ENCODE data around the gene TRABD2B.
A peak's percentile ranks its signal among the peaks of the same experiment; 100 is the strongest.

TRABD2B gene

GRCh38 chr1:47997289-47998200 is at the start of gene TRABD2B:
Gene TRABD2B (minus strand): TSS chr1:47997385.
- peak; percentile 38 for DNase-seq

- no peak for DNase-seq
These were observed 47.1 kb upstream of the TRABD2B start for GRCh38 chr1:48044311-48044710.

GRCh38 chr1:48043622-48044021 is 46.4 kb upstream of the TRABD2B start:
- DNase-seq: no peak

GRCh38 chr1:48040154-48040553 is 43.0 kb upstream of the TRABD2B start:
- DNase-seq: no peak

- DNase-seq: no peak
These were observed 42.2 kb upstream of the TRABD2B start for GRCh38 chr1:48039088-48040054.

- DNase-seq: no peak
These were observed 41.1 kb upstream of the TRABD2B start for GRCh38 chr1:48038270-48038767.

- no peak for DNase-seq
These were observed 39.6 kb upstream of the TRABD2B start for GRCh38 chr1:48036710-48037355.

GRCh38 chr1:48035371-48036141 is 38.4 kb upstream of the TRABD2B start:
- DNase-seq: no peak

- DNase-seq: no peak
These were observed 36.4 kb upstream of the TRABD2B start for GRCh38 chr1:48033495-48034045.

GRCh38 chr1:48031676-48032075 is 34.5 kb upstream of the TRABD2B start:
- DNase-seq: no peak

- DNase-seq: no peak
These were observed 33.6 kb upstream of the TRABD2B start for GRCh38 chr1:48030696-48031365.

GRCh38 chr1:48030211-48030610 is 33.0 kb upstream of the TRABD2B start:
- DNase-seq: no peak

GRCh38 chr1:48028218-48029069 is 31.3 kb upstream of the TRABD2B start:
- DNase-seq: no peak

GRCh38 chr1:48027533-48027835 is 30.3 kb upstream of the TRABD2B start:
- no peak for DNase-seq

GRCh38 chr1:48026701-48027532 is 29.7 kb upstream of the TRABD2B start:
- DNase-seq: no peak

- DNase-seq: no peak
These were observed 29.1 kb upstream of the TRABD2B start for GRCh38 chr1:48026275-48026674.

GRCh38 chr1:48025076-48025475 is 27.9 kb upstream of the TRABD2B start:
- DNase-seq: no peak

- DNase-seq: no peak
These were observed 26.3 kb upstream of the TRABD2B start for GRCh38 chr1:48023488-48023887.

GRCh38 chr1:48022306-48022705 is 25.1 kb upstream of the TRABD2B start:
- DNase-seq: no peak

Data from NCI-H1694 (cell line).